Esophagus muscularis mucosa (tissue), 4 donors: ENCODE measurements around the gene MTG1. TPM values are rescaled to one million over a fixed set of nuclear protein-coding genes. Genes with fewer than 3 reads are reported as not detected.

Experiments used
- DNase-seq: peaks from one replicate; pipeline ENCODE4 v3.0.0-alpha.2; 2017; ENCODE audit errors: extremely low spot score
- H3K27ac ChIP-seq, 4 donors: fragments of 200-600 bp; sonication (generic); replicated peaks in 1 of 4; 1 replicate in 3 of 4; 2 replicates in 1 of 4; pipeline ENCODE4 v1.5.1; 2016 to 2019; ENCODE audit warnings: mild to moderate bottlenecking in 1 of 4
- H3K27me3 ChIP-seq, 4 donors: fragments of 200-600 bp; sonication (generic); one replicate each; pipeline versions ENCODE4 v1.5.1 to v1.6.0; 2016 to 2019
- H3K36me3 ChIP-seq, 4 donors: fragments of 200-600 bp; sonication (generic); one replicate each; pipeline ENCODE4 v1.5.1; 2016 to 2019
- H3K4me1 ChIP-seq, 4 donors: fragments of 200-600 bp; sonication (generic); one replicate each; pipeline ENCODE4 v1.5.1; 2016 to 2019
- H3K4me3 ChIP-seq, 4 donors: fragments of 200-600 bp; sonication (generic); 1 replicate in 2 of 4; 2 replicates in 2 of 4; pipeline ENCODE4 v1.5.1; 2016 to 2019; ENCODE audit warnings: mild to moderate bottlenecking in 4 of 4, moderate library complexity in 1 of 4
- H3K9me3 ChIP-seq, 4 donors: fragments of 200-600 bp; sonication (generic); 1 replicate in 3 of 4; 2 replicates in 1 of 4; pipeline ENCODE4 v1.5.1; 2016 to 2019
- EP300 ChIP-seq: sonication (generic); formaldehyde crosslinking; IDR thresholded peaks from one replicate; pipeline ENCODE4 v1.6.1; 2017; ENCODE audit warnings: antibody characterized with exemption
- POLR2A ChIP-seq: fragments of 450-650 bp; IDR thresholded peaks from one replicate; pipeline ENCODE4 v1.6.1; 2017; ENCODE audit warnings: antibody characterized with exemption, moderate library complexity, mild to moderate bottlenecking, low read depth
- POLR2AphosphoS5 ChIP-seq, 2 donors: sonication (generic); formaldehyde crosslinking; IDR thresholded peaks; one replicate each; pipeline ENCODE4 v1.6.1; 2017; ENCODE audit warnings: antibody characterized with exemption in 2 of 2
- WGBS: methylation state at CpG from one replicate; pipeline ENCODE4 v1.1.5; 2018; 5-methylcytosine and 5-hydroxymethylcytosine counted together
- intact Hi-C: fragments of 100-400 bp; cut with DNase I; formaldehyde crosslinking; loops from one replicate; pipeline ENCODE4 v1.15.1; 2023
- total RNA-seq, 4 donors: library from RNA; depleted of rRNA; stranded (reverse); fragments of >200 nt; gene quantifications; one replicate each; pipeline versions ENCODE4 v1.1.0 to v1.2.1, GENCODE V29; 2016
- TF ChIP-seq, protein P1 (sequence below), 3 experiments: fragments of 200-600 bp in 2 of 3; fragments of 450-650 bp in 1 of 3; sonication (generic) in 2 of 3; IDR thresholded peaks; one replicate each; pipeline ENCODE4 v1.5.1; 2017 to 2019; ENCODE audit warnings: antibody characterized with exemption in 3 of 3, mild to moderate bottlenecking in 2 of 3, moderate library complexity in 1 of 3

The MTG1 gene
- total RNA-seq, 4 donors from 2014 or later = 12.6 to 23.6 (median 15.9) TPM

DNA sequence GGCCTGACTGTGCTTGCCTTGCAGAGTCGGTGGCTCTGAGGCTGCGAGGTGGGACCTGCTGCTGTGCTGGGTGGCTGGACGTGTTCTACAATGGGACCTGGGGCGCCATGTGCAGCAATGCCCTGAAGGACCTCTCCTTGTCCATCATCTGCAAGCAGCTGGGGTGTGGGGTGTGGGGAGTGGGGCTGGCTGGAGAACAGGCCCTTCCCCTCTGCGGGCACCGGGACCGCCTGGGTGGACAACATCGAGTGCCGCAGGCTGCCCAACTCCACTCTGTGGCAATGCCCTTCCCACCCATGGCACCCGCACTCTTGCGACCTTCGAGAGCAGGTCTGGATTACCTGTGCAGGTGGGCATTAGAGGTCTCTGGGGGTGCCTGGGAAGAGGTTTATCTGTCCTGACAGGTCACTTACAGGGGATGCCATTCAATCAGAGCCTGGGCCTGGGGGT lies 70.7 kb downstream of the MTG1 start:
- peak; percentile 50 for DNase-seq
- no peaks in the 10 kb centered on the region for H3K9me3 ChIP-seq
- no peaks in the 10 kb centered on the region for H3K4me1 ChIP-seq
- 92% methylated on average over 11 of the region's 12 CpGs for WGBS
- H3K4me3 ChIP-seq = no peak overlapping the region
- intact Hi-C loops = no loop called here
- peaks cover 0 to 38% (median 10%) of the 10 kb centered on the region in 4 donors for H3K36me3 ChIP-seq
- no peak overlapping the region for H3K27ac ChIP-seq
- H3K27me3 ChIP-seq = no peaks in the 10 kb centered on the region
- no peak for TF ChIP-seq POLR2A
- TF ChIP-seq POLR2AphosphoS5 (IDR thresholded peaks at IDR 0.05) = no peak
- TF ChIP-seq, protein P1, sequence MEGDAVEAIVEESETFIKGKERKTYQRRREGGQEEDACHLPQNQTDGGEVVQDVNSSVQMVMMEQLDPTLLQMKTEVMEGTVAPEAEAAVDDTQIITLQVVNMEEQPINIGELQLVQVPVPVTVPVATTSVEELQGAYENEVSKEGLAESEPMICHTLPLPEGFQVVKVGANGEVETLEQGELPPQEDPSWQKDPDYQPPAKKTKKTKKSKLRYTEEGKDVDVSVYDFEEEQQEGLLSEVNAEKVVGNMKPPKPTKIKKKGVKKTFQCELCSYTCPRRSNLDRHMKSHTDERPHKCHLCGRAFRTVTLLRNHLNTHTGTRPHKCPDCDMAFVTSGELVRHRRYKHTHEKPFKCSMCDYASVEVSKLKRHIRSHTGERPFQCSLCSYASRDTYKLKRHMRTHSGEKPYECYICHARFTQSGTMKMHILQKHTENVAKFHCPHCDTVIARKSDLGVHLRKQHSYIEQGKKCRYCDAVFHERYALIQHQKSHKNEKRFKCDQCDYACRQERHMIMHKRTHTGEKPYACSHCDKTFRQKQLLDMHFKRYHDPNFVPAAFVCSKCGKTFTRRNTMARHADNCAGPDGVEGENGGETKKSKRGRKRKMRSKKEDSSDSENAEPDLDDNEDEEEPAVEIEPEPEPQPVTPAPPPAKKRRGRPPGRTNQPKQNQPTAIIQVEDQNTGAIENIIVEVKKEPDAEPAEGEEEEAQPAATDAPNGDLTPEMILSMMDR (IDR thresholded peaks at IDR 0.05) = no peak
- TF ChIP-seq EP300 = no peak

DNA sequence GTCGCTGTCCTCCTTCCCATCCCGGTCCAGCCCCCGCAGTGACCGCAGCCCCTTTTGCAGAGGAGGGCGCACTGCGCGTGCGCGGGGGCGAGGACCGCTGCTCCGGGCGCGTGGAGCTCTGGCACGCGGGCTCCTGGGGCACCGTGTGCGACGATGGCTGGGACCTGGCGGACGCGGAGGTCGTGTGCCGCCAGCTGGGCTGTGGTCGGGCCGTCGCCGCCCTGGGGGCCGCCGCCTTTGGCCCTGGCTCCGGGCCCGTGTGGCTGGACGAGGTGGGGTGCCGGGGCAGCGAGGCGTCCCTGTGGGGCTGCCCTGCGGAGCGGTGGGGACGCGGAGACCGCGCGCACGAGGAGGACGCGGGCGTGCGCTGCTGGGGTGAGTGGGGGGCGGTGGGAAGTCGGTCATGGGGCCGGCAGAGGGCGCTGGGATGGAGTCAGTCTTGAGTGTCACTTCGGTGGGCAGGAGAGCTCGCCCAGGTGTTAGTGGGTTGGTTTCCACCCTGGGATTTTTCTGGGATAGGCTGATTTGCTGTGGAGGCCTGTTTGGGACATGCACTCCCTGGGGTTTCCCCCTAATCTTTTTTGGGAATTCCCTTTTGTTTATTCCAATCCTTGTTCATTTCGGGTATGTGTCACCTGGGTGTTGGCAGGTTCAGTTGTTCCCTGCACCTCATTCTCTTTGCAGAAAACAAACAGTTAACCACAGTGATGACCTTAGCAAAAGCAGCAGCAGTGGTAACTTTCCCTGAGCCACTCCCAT lies 71.4 kb downstream of the MTG1 start:
- no peaks in the 10 kb centered on the region for H3K4me1 ChIP-seq

DNA sequence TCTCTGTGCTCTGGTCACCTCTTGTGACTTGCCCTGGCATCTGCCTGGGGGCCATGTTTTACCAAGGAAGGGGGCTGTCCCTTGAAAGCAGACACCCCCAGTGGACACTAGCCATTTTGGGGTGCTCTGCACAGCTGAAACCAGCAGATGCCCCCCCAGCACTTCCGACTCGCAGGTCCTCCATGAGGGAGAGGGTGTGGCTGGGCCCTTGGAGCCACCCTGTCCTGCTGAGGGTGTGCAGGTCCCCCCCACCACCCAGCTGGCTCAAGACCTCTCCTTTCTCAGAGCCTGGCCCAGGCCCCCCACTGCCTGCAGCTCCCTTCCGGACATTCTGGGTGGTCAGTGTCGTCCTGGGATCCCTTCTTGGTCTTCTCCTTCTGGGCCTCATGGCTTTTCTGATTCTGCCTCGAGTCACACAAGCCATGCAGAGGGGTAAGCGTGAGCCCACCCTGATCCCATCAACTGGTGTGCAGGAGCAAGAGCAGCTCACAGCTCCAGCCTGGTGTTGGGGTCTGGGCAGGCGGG lies 72.1 kb downstream of the MTG1 start:
- no peaks in the 10 kb centered on the region for H3K27me3 ChIP-seq
- TF ChIP-seq, protein P1 (IDR thresholded peaks at IDR 0.05) = no peak
- TF ChIP-seq EP300 (no peak), POLR2AphosphoS5 (IDR thresholded peaks at IDR 0.05) (no peak), POLR2A (no peak)
- intact Hi-C loops = no loop called here
- H3K4me3 ChIP-seq = no peak overlapping the region
- DNase-seq = peak; percentile 80
- 91% methylated on average over 7 of the region's 7 CpGs for WGBS
- H3K4me1 ChIP-seq = no peaks in the 10 kb centered on the region
- no peaks in the 10 kb centered on the region for H3K9me3 ChIP-seq
- H3K27ac ChIP-seq = no peak overlapping the region
- peaks cover 0 to 35% (median 10%) of the 10 kb centered on the region in 4 donors for H3K36me3 ChIP-seq

More for the DNA sequence above, 71.4 kb downstream of the MTG1 start:
- H3K4me3 ChIP-seq = no peak overlapping the region
- TF ChIP-seq POLR2A (no peak), EP300 (no peak), POLR2AphosphoS5 (IDR thresholded peaks at IDR 0.05) (no peak)
- TF ChIP-seq, protein P1 (IDR thresholded peaks at IDR 0.05) = no peak
- no peak overlapping the region for H3K27ac ChIP-seq
- peaks cover 0 to 35% (median 10%) of the 10 kb centered on the region in 4 donors for H3K36me3 ChIP-seq
- intact Hi-C loops = no loop called here
- no peaks in the 10 kb centered on the region for H3K27me3 ChIP-seq
- no peaks in the 10 kb centered on the region for H3K9me3 ChIP-seq
- 18% methylated on average over 33 of the region's 55 CpGs for WGBS
- DNase-seq = peak; percentile 57

DNA sequence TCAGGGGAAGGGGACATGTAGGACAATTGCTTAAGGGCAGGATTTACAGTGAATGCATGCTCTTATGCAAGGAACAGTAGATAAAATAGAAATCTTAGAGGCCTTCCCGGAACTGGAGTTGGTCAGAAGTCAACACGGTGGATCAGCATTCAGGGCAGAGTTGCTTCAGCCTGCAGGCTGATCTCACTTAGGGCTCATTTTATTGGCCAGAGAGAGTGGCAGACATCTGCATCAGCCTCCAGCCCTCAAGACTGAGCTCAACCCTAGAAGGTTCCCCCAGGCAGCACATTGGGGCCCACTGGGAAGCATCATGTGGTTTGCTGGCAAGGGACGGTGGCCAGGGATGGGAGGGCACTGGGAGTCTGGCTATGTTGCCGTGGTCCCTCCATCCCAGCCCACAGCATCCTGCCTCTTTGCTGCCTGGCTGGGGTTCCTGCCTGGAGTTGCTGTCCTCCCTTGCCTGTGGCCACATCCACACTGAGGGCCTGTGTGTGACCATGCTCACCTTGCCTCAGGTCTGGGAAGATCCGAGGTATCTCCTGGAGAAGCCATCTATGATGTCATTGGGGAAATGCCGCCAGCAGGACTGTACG lies 72.8 kb downstream of the MTG1 start:
- WGBS = 97% methylated on average over 5 of the region's 7 CpGs
- Histone ChIP-seq H3K4me1 (no peaks in the 10 kb centered on the region), H3K36me3 (peaks cover 0 to 31% (median 10%) of the 10 kb centered on the region in 4 donors), H3K4me3 (no peak overlapping the region), H3K27ac (no peak overlapping the region), H3K9me3 (no peaks in the 10 kb centered on the region), H3K27me3 (no peaks in the 10 kb centered on the region)
- TF ChIP-seq EP300 (no peak), POLR2AphosphoS5 (IDR thresholded peaks at IDR 0.05) (no peak)
- TF ChIP-seq, protein P1 (IDR thresholded peaks at IDR 0.05) = no peak
- peak; percentile 68 for DNase-seq
- intact Hi-C loops = no loop called here
